Right atrium auricular region (tissue), 2 donors: ENCODE results near the gene COQ4. TPM values are rescaled to one million over a fixed set of nuclear protein-coding genes. Genes with fewer than 3 reads are reported as not detected.

Source experiments
- DNase-seq: peaks from one replicate; pipeline ENCODE4 v3.0.0-alpha.2; 2019; ENCODE audit warnings: low spot score
- H3K27ac ChIP-seq, 2 donors: fragments of 200-600 bp; sonication (generic); 1 replicate in 1 of 2; 2 replicates in 1 of 2; pipeline ENCODE4 v1.5.1; 2016 to 2019
- H3K27me3 ChIP-seq, 2 donors: fragments of 200-600 bp; sonication (generic); one replicate each; pipeline versions ENCODE4 v1.5.1 to v1.6.0; 2017 to 2019
- H3K36me3 ChIP-seq: fragments of 200-600 bp; sonication (generic); one replicate; pipeline ENCODE4 v1.5.1; 2016
- H3K4me1 ChIP-seq, 2 donors: fragments of 200-600 bp; sonication (generic); one replicate each; pipeline versions ENCODE4 v1.5.1 to v1.6.0; 2017 to 2019
- H3K4me3 ChIP-seq, 2 donors: fragments of 200-600 bp; sonication (generic); 1 replicate in 1 of 2; 2 replicates in 1 of 2; pipeline ENCODE4 v1.5.1; 2017 to 2019; ENCODE audit warnings: mild to moderate bottlenecking in 1 of 2, moderate library complexity in 1 of 2
- H3K9me3 ChIP-seq, 2 donors: fragments of 200-600 bp; sonication (generic); one replicate each; pipeline ENCODE4 v1.5.1; 2019
- CTCF ChIP-seq, 2 donors: fragments of 200-600 bp; sonication (generic); IDR thresholded peaks; one replicate each; pipeline ENCODE4 v1.5.1; 2019; ENCODE audit warnings: antibody characterized with exemption in 2 of 2
- total RNA-seq, 2 donors: library from RNA; depleted of rRNA; stranded (reverse); fragments of >200 nt; gene quantifications; one replicate each; pipeline ENCODE4 v1.1.0, GENCODE V29; 2016

COQ4 gene
- total RNA-seq, 2 donors from 2014 or later: 31.4 to 33.6 TPM

GRCh38 chr9:128323791-128324190, 1.2 kb downstream of the COQ4 start:
- no peak for TF ChIP-seq CTCF (IDR thresholded peaks at IDR 0.05)
- no peaks in the 10 kb centered on the region for H3K27me3 ChIP-seq
- peak overlapping the region; percentile 68 to 99 for H3K4me3 ChIP-seq
- H3K9me3 ChIP-seq: no peaks in the 10 kb centered on the region
- no peak overlapping the region for H3K27ac ChIP-seq
- DNase-seq: no peak
- peaks cover 5% of the 10 kb centered on the region for H3K36me3 ChIP-seq
- peaks cover 0 to 38% of the 10 kb centered on the region in 2 donors for H3K4me1 ChIP-seq

GRCh38 chr9:128324401-128324800, 1.8 kb downstream of the COQ4 start:
- no peak for DNase-seq
- Histone ChIP-seq H3K4me3 (no peak overlapping the region), H3K27me3 (no peaks in the 10 kb centered on the region), H3K36me3 (peaks cover 4% of the 10 kb centered on the region), H3K4me1 (peaks cover 0 to 38% of the 10 kb centered on the region in 2 donors), H3K9me3 (no peaks in the 10 kb centered on the region), H3K27ac (no peak overlapping the region)
- TF ChIP-seq CTCF (IDR thresholded peaks at IDR 0.05): no peak

- TF ChIP-seq CTCF (IDR thresholded peaks at IDR 0.05): no peak
- H3K4me3 ChIP-seq: no peak overlapping the region
- H3K27me3 ChIP-seq: no peaks in the 10 kb centered on the region
- peaks cover 0 to 38% of the 10 kb centered on the region in 2 donors for H3K4me1 ChIP-seq
- DNase-seq: no peak
- H3K36me3 ChIP-seq: peaks cover 4% of the 10 kb centered on the region
- H3K27ac ChIP-seq: peak overlapping the region; percentile 32 to 57
- no peaks in the 10 kb centered on the region for H3K9me3 ChIP-seq
These were observed 3.0 kb downstream of the COQ4 start for GRCh38 chr9:128325629-128326028.

GRCh38 chr9:128333451-128333869, 10.8 kb downstream of the COQ4 start:
- Histone ChIP-seq H3K36me3 (no peaks in the 10 kb centered on the region), H3K4me1 (no peaks in the 10 kb centered on the region), H3K27me3 (no peaks in the 10 kb centered on the region), H3K4me3 (no peak overlapping the region), H3K27ac (no peak overlapping the region), H3K9me3 (no peaks in the 10 kb centered on the region)
- DNase-seq: no peak
- no peak for TF ChIP-seq CTCF (IDR thresholded peaks at IDR 0.05)

GRCh38 chr9:128335161-128335560, 12.5 kb downstream of the COQ4 start:
- Histone ChIP-seq H3K9me3 (no peaks in the 10 kb centered on the region), H3K27me3 (no peaks in the 10 kb centered on the region), H3K36me3 (no peaks in the 10 kb centered on the region), H3K4me1 (peaks cover 0 to 4% of the 10 kb centered on the region in 2 donors), H3K4me3 (no peak overlapping the region), H3K27ac (no peak overlapping the region)
- no peak for TF ChIP-seq CTCF (IDR thresholded peaks at IDR 0.05)
- no peak for DNase-seq

- H3K9me3 ChIP-seq: no peaks in the 10 kb centered on the region
- H3K27me3 ChIP-seq: no peaks in the 10 kb centered on the region
- H3K4me3 ChIP-seq: no peak overlapping the region
- TF ChIP-seq CTCF (IDR thresholded peaks at IDR 0.05): no peak
- no peak overlapping the region for H3K27ac ChIP-seq
- peaks cover 0 to 6% of the 10 kb centered on the region in 2 donors for H3K4me1 ChIP-seq
- H3K36me3 ChIP-seq: no peaks in the 10 kb centered on the region
- DNase-seq: no peak
These were observed 13.3 kb downstream of the COQ4 start for GRCh38 chr9:128335914-128336313.
